Calu3 (cell line): ENCODE measurements around the gene ZDHHC11. TPM values are rescaled to one million over a fixed set of nuclear protein-coding genes. Genes with fewer than 3 reads are reported as not detected.

Source experiments
- BruUV-seq: library from RNA; stranded (reverse); fragments of 400-500 nt; replicated peaks from 2 replicates; lab custom pipeline; 2021; lab: Mats Ljungman, UMichigan
- CTCF ChIA-PET: fragments of 300-600 bp; sonication (Branson Sonifier 250); formaldehyde crosslinking; loops from one replicate; lab custom pipeline; 2022; ENCODE audit warnings: antibody characterized with exemption; lab: Charles Lee
- DNase-seq: peaks from one replicate; pipeline ENCODE4 v3.0.0; 2022
- H3K27ac Mint-ChIP-seq: one replicate; pipeline ENCODE4 v1.8.0; 2022; ENCODE audit warnings: mixed read lengths; ENCODE audit not compliant: unreplicated experiment
- H3K27me3 Mint-ChIP-seq: one replicate; pipeline ENCODE4 v1.8.0; 2022; ENCODE audit warnings: mixed read lengths; ENCODE audit not compliant: unreplicated experiment
- H3K36me3 Mint-ChIP-seq: one replicate; pipeline ENCODE4 v1.8.0; 2022; ENCODE audit warnings: mild to moderate bottlenecking, moderate library complexity, mixed read lengths; ENCODE audit not compliant: insufficient read depth, unreplicated experiment
- H3K4me1 Mint-ChIP-seq: one replicate; pipeline ENCODE4 v1.8.0; 2022; ENCODE audit warnings: mild to moderate bottlenecking, low read depth, mixed read lengths; ENCODE audit not compliant: unreplicated experiment
- H3K4me3 Mint-ChIP-seq: one replicate; pipeline ENCODE4 v1.8.0; 2022; ENCODE audit warnings: mild to moderate bottlenecking, low read depth, moderate library complexity, mixed read lengths; ENCODE audit not compliant: unreplicated experiment
- H3K9me3 Mint-ChIP-seq: one replicate; pipeline ENCODE4 v1.8.0; 2022; ENCODE audit warnings: low read depth, mixed read lengths; ENCODE audit not compliant: unreplicated experiment
- intact Hi-C: fragments of 100-400 bp; cut with micrococcal nuclease; formaldehyde crosslinking; loops from one replicate; pipeline ENCODE4 v1.10.0; 2022; ENCODE audit not compliant: unreplicated experiment
- total RNA-seq: library from RNA; stranded (reverse); gene quantifications from 2 replicates; pipeline ENCODE4 v1.2.3, GENCODE V29; 2022
- TF ChIP-seq, protein P1 (sequence below): fragments of 200-600 bp; IDR thresholded peaks from one replicate; pipeline ENCODE4 v1.8.0; 2022; ENCODE audit warnings: antibody characterized with exemption; ENCODE audit not compliant: unreplicated experiment

ZDHHC11 gene
- total RNA-seq, 1 experiment from 2014 or later = 60.8 TPM

DNA sequence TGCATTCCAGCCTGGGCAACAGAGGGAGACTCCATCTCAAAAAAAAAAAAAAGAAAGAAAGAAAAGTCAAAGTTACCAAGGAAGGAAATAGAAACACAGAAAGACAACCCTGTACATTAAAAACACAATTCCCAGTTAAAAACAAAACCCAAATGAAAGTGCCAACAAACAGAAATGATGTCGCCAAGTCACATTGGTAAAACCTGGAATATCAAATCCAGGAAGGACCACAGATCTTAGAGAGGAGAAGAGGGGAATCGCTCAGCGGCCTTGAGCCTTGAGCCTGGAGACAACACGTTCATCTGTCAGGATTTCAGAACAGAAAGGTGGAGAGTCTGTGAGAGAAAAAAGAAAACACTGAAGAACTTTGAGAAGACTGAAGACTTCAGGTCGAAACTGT is 1.2 kb upstream of the ZDHHC11 start:
- intact Hi-C loops = no loop called here
- Mint-ChIP-seq H3K27ac (no peak overlapping the region), H3K27me3 (peaks cover 3% of the 10 kb centered on the region), H3K9me3 (no peaks in the 10 kb centered on the region), H3K4me3 (no peak overlapping the region), H3K4me1 (no peaks in the 10 kb centered on the region), H3K36me3 (peaks cover 16% of the 10 kb centered on the region)
- CTCF ChIA-PET = no interaction called here
- no peak for DNase-seq
- TF ChIP-seq, protein P1, sequence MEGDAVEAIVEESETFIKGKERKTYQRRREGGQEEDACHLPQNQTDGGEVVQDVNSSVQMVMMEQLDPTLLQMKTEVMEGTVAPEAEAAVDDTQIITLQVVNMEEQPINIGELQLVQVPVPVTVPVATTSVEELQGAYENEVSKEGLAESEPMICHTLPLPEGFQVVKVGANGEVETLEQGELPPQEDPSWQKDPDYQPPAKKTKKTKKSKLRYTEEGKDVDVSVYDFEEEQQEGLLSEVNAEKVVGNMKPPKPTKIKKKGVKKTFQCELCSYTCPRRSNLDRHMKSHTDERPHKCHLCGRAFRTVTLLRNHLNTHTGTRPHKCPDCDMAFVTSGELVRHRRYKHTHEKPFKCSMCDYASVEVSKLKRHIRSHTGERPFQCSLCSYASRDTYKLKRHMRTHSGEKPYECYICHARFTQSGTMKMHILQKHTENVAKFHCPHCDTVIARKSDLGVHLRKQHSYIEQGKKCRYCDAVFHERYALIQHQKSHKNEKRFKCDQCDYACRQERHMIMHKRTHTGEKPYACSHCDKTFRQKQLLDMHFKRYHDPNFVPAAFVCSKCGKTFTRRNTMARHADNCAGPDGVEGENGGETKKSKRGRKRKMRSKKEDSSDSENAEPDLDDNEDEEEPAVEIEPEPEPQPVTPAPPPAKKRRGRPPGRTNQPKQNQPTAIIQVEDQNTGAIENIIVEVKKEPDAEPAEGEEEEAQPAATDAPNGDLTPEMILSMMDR = no peak
- no TSS peak for BruUV-seq

DNA sequence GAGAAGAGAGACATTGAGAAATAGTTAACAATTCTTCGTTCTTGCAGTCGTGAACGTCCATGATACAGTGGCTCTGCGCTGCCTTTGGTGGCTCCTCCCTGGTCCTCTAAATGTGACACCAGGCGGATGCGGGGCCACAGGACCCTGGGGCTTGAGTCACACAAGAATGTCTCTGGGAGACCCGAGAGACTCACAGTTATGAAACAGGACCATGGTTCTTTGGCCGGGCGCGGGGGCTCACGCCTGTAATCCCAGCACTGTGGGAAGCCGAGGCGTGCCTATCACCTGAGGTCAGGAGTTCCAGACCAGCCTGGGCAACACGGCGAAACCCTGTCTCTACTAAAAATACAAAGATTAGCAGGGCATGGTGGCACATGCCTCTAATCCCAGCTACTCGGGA is 767 bp upstream of the ZDHHC11 start:
- no peak for DNase-seq
- Mint-ChIP-seq H3K27me3 (peaks cover 8% of the 10 kb centered on the region), H3K27ac (no peak overlapping the region), H3K36me3 (peaks cover 16% of the 10 kb centered on the region), H3K4me1 (no peaks in the 10 kb centered on the region), H3K4me3 (no peak overlapping the region), H3K9me3 (no peaks in the 10 kb centered on the region)
- TF ChIP-seq, protein P1 = no peak
- intact Hi-C loops = no loop called here
- CTCF ChIA-PET = no interaction called here
- BruUV-seq = no TSS peak

DNA sequence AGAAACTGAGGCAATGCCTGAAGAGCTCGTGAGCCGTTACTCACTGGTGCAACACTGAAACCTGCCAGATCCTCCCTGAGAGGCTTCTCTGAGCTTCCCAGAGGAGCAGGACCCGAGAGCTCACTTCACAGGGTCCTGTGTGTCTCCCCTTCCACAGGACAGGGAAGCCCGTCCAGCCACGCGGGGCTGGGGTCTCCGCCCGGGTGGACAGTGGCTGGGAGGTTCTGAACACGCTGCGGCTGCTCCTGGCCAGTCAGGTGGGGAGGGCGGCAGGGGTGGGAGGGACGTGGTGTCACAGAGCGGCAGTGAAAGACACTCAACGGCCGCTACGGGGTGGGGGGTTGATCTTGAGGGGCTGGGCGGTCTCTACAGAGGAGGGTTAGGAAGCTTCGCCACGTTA is 290 bp upstream of the ZDHHC11 start:
- CTCF ChIA-PET = no interaction called here
- TF ChIP-seq, protein P1 = no peak
- intact Hi-C loops = no loop called here

DNA sequence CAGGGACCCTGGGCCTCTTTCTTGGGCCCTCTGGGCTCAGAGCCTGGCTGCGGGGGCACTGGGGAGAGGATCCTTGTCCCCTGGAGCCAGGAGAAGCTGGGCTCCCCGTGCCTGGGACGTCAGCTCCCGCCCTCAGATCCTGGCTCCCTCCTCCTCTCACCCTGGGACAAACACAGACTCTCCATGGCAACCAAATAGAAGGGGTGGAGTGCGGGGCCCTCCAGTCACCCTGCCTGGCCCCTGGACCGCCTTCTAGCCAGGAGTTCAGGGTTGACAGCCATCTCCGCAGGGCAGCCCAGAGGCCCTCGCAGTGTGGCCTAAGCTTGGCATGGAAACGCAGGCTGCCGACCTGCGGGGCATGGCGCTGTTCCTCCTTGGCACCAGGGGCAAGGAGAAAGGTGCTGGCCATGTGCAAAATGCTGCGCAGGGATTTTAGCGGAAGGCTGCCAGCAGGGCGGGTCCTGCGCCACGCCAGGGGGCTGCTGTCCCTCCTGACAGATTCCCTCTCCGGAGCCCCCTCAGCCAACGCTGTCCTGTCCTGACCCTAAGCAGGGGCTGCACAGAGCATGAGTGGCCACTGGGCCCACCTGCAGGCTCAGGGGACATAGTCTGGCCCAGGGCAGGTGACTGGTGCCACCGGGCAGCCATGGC is 1.0 kb downstream of the ZDHHC11 start:
- Mint-ChIP-seq H3K4me3 (no peak overlapping the region), H3K9me3 (no peaks in the 10 kb centered on the region), H3K27ac (no peak overlapping the region), H3K36me3 (peaks cover 16% of the 10 kb centered on the region), H3K27me3 (peaks cover 12% of the 10 kb centered on the region), H3K4me1 (no peaks in the 10 kb centered on the region)
- no peak for DNase-seq
- intact Hi-C loops = no loop called here
- TF ChIP-seq, protein P1 = no peak
- BruUV-seq = no TSS peak
- CTCF ChIA-PET = no interaction called here

More for the DNA sequence above, 290 bp upstream of the ZDHHC11 start:
- Mint-ChIP-seq H3K9me3 (no peaks in the 10 kb centered on the region), H3K27ac (no peak overlapping the region), H3K4me1 (no peaks in the 10 kb centered on the region), H3K36me3 (peaks cover 16% of the 10 kb centered on the region), H3K4me3 (no peak overlapping the region), H3K27me3 (peaks cover 12% of the 10 kb centered on the region)
- DNase-seq = no peak
- BruUV-seq = no TSS peak
